ENCODE measurements around the gene LSM7.

LSM7 gene

GRCh38 chr19:2345794-2346663, 17.6 kb upstream of the LSM7 start:
- Mint-ChIP-seq H3K27me3 (no peaks in the 10 kb centered on the region), H3K9me3 (ENCODE audit: low read depth) (no peaks in the 10 kb centered on the region), H3K27ac (no peak overlapping the region), H3K36me3 (no peaks in the 10 kb centered on the region), H3K4me3 (no peak overlapping the region), H3K4me1 (ENCODE audit: low read depth) (no peaks in the 10 kb centered on the region)

DNA sequence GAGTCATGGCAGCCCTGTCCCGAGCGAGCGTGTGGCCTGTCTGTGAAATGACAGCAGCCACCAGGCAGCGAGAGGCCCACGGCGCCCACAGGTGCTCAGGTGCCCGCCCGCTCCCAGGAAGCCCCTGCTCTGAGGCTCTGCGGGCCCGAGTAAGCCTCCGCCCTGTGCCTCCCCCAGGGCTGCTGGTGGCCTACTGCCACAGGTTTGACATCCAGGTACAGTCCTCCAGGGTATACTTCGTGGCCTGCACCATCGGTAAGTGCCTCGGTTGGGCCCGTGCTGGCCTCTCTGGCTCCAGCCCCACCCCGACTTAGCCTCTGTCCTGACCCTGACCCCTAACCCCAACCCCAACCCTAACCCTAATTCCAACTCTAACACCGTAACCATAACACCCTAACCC, 16.7 kb upstream of the LSM7 start:
- Mint-ChIP-seq H3K36me3 (no peaks in the 10 kb centered on the region), H3K9me3 (ENCODE audit: low read depth) (no peaks in the 10 kb centered on the region), H3K27me3 (no peaks in the 10 kb centered on the region), H3K27ac (no peak overlapping the region), H3K4me1 (ENCODE audit: low read depth) (no peaks in the 10 kb centered on the region), H3K4me3 (no peak overlapping the region)

- H3K27me3 Mint-ChIP-seq, result no peaks in the 10 kb centered on the region
- H3K36me3 Mint-ChIP-seq, result no peaks in the 10 kb centered on the region
- H3K4me3 Mint-ChIP-seq, result no peak overlapping the region
- no peaks in the 10 kb centered on the region for H3K9me3 Mint-ChIP-seq (ENCODE audit: low read depth)
- no peak overlapping the region for H3K27ac Mint-ChIP-seq
- no peaks in the 10 kb centered on the region for H3K4me1 Mint-ChIP-seq (ENCODE audit: low read depth)
These were observed 16.0 kb upstream of the LSM7 start for GRCh38 chr19:2344381-2344870.

GRCh38 chr19:2343289-2343982, 15.1 kb upstream of the LSM7 start:
- no peaks in the 10 kb centered on the region for H3K9me3 Mint-ChIP-seq (ENCODE audit: low read depth)
- no peaks in the 10 kb centered on the region for H3K27me3 Mint-ChIP-seq
- H3K4me3 Mint-ChIP-seq, result no peak overlapping the region
- no peaks in the 10 kb centered on the region for H3K4me1 Mint-ChIP-seq (ENCODE audit: low read depth)
- no peaks in the 10 kb centered on the region for H3K36me3 Mint-ChIP-seq
- no peak overlapping the region for H3K27ac Mint-ChIP-seq

GRCh38 chr19:2342656-2343288, 14.4 kb upstream of the LSM7 start:
- H3K27me3 Mint-ChIP-seq, result no peaks in the 10 kb centered on the region
- H3K4me1 Mint-ChIP-seq (ENCODE audit: low read depth), result no peaks in the 10 kb centered on the region
- no peak overlapping the region for H3K27ac Mint-ChIP-seq
- no peaks in the 10 kb centered on the region for H3K36me3 Mint-ChIP-seq
- no peak overlapping the region for H3K4me3 Mint-ChIP-seq
- H3K9me3 Mint-ChIP-seq (ENCODE audit: low read depth), result no peaks in the 10 kb centered on the region

DNA sequence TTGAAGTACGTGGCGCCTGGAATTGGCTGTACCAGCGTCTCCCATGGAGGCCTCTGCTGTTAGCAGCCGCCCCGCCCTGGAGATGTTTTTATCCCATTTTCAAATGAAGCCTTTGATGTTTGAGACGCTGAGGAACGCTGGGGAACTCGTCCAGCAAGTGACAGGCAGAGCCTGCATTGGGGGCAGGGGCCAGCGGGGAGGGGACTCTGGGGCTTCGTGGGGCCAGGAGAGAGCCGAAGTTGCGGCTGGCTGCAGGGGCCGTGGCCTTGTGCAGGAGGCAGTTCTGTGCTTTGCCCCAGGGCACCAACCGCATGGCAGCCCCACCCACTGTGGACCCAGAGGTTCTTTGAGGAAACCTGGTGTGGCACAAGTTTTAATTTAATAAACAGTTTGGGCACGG, 13.6 kb upstream of the LSM7 start:
- Mint-ChIP-seq H3K4me3 (no peak overlapping the region), H3K4me1 (ENCODE audit: low read depth) (peaks cover 2% of the 10 kb centered on the region), H3K27ac (no peak overlapping the region), H3K9me3 (ENCODE audit: low read depth) (no peaks in the 10 kb centered on the region), H3K27me3 (no peaks in the 10 kb centered on the region), H3K36me3 (no peaks in the 10 kb centered on the region)

DNA sequence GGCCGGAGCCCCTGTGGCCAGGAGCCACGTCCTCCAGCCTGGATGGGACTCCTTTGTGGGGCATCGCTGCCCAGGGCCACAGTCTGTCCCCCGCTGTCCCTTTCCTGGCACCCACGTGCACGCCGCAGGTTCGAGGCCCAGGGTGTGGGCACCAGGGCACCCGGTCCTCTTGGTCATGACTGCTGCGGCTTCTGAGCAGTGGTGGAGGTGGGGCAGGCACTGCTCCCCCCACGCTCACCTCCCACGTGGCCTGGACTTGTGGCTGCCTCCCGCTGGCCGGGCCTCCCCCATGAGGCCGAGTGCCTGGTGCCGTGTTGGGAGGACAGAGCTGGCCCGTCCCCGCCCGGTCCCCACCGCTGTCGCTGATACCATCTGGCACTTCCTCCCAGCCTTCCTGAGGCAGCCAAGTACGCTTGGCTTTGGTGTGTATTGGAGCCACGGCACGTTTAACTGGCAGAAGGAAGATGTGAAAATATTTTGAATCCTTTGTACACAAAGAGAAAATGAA, 12.9 kb upstream of the LSM7 start:
- peaks cover 2% of the 10 kb centered on the region for H3K4me1 Mint-ChIP-seq (ENCODE audit: low read depth)
- no peak overlapping the region for H3K27ac Mint-ChIP-seq
- no peak overlapping the region for H3K4me3 Mint-ChIP-seq
- H3K27me3 Mint-ChIP-seq, result no peaks in the 10 kb centered on the region
- H3K36me3 Mint-ChIP-seq, result no peaks in the 10 kb centered on the region
- no peaks in the 10 kb centered on the region for H3K9me3 Mint-ChIP-seq (ENCODE audit: low read depth)

- H3K27ac Mint-ChIP-seq, result no peak overlapping the region
- peaks cover 2% of the 10 kb centered on the region for H3K36me3 Mint-ChIP-seq
- H3K9me3 Mint-ChIP-seq (ENCODE audit: low read depth), result no peaks in the 10 kb centered on the region
- H3K4me3 Mint-ChIP-seq, result no peak overlapping the region
- H3K27me3 Mint-ChIP-seq, result no peaks in the 10 kb centered on the region
- peaks cover 9% of the 10 kb centered on the region for H3K4me1 Mint-ChIP-seq (ENCODE audit: low read depth)
These were observed 12.3 kb upstream of the LSM7 start for GRCh38 chr19:2340496-2341243.

GRCh38 chr19:2339644-2340310, 11.4 kb upstream of the LSM7 start:
- no peaks in the 10 kb centered on the region for H3K27me3 Mint-ChIP-seq
- peaks cover 10% of the 10 kb centered on the region for H3K4me1 Mint-ChIP-seq (ENCODE audit: low read depth)
- H3K9me3 Mint-ChIP-seq (ENCODE audit: low read depth), result no peaks in the 10 kb centered on the region
- H3K27ac Mint-ChIP-seq, result no peak overlapping the region
- H3K36me3 Mint-ChIP-seq, result peaks cover 3% of the 10 kb centered on the region
- no peak overlapping the region for H3K4me3 Mint-ChIP-seq

DNA sequence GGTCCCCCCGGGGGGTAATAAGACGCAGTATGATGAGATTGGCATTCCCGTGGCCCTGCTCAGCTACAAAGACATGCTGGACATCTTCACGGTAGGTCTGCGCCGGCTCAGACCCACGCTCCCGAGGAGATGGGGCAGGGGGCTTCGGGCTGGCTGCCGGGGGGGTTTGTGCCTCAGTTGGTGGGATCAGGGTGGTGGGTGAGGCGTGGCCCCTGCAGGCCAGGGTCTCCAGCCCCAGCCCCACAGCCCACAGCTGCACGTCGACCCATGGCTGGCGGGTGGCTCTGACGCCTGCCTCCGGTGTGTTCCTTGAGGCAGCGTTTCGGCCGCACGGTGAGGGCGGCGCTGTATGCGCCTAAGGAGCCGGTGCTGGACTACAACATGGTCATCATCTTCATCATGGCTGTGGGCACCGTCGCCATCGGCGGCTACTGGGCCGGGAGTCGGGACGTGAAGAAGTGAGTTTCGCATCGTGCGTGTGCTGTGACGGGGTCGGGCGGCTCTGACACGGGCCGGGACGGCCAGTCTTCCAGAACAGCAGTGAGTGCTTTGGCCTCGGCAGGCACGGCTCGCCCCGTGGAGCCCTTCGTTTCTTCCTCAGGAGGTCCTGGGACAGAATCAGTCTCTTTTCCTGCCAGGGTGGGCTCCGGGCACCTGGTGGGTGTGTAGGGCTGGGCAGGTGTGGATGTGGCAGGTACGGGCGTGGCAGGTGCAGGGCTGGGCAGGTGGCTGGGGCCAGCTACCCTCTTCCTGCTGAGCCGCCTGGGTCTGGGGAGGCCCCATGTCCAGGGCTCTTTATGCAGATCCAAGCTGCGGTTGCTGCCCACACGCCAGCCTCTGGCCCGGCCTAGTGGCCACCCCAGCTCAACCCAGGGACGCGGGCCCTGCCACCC, 10.6 kb upstream of the LSM7 start:
- Mint-ChIP-seq H3K4me1 (ENCODE audit: low read depth) (peaks cover 10% of the 10 kb centered on the region), H3K36me3 (peaks cover 3% of the 10 kb centered on the region), H3K4me3 (no peak overlapping the region), H3K9me3 (ENCODE audit: low read depth) (no peaks in the 10 kb centered on the region), H3K27ac (no peak overlapping the region), H3K27me3 (no peaks in the 10 kb centered on the region)

DNA sequence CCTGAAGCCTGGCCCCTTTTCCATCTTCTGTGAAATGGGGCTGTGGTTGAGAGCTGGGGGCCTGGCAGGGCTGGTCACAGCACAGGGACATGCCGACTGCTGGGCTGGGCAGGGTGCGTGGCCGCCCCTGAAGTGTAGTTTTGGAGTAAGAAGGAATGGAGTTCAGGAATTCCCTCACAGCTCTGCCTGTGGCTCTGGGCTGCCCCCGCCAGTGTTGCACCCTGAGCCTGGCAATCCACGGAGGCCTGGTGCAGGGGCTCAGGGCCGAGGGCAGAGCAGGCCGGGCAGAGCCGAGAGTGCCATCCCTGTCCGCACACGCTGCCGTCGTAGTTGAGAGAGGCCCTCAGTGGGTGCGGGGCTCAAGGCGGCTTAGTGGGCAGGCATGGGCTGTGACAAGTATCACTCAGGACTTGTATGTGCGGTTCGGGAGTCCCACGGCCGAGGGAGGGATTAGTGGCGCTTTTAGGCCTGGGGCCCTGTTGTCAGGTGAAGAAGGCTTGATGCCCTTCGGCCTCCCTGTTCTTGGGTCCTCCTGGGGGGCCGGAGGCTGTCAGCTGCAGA, 9.7 kb upstream of the LSM7 start:
- no peak overlapping the region for H3K4me3 Mint-ChIP-seq
- no peaks in the 10 kb centered on the region for H3K9me3 Mint-ChIP-seq (ENCODE audit: low read depth)
- H3K27me3 Mint-ChIP-seq, result no peaks in the 10 kb centered on the region
- H3K27ac Mint-ChIP-seq, result no peak overlapping the region
- peaks cover 15% of the 10 kb centered on the region for H3K4me1 Mint-ChIP-seq (ENCODE audit: low read depth)
- H3K36me3 Mint-ChIP-seq, result peaks cover 3% of the 10 kb centered on the region

GRCh38 chr19:2337329-2337707, 8.9 kb upstream of the LSM7 start:
- H3K4me3 Mint-ChIP-seq, result no peak overlapping the region
- H3K9me3 Mint-ChIP-seq (ENCODE audit: low read depth), result no peaks in the 10 kb centered on the region
- peaks cover 3% of the 10 kb centered on the region for H3K36me3 Mint-ChIP-seq
- no peaks in the 10 kb centered on the region for H3K27me3 Mint-ChIP-seq
- no peak overlapping the region for H3K27ac Mint-ChIP-seq
- H3K4me1 Mint-ChIP-seq (ENCODE audit: low read depth), result peaks cover 19% of the 10 kb centered on the region
